Measurements from ENCODE around the gene CKAP5. TPM values are rescaled to one million over a fixed set of nuclear protein-coding genes. Genes with fewer than 3 reads are reported as not detected.

CKAP5 gene
- polyA plus RNA-seq, 1 of the 3 experiments (the other 2 are of a cell fraction) = 51.7 TPM

DNA sequence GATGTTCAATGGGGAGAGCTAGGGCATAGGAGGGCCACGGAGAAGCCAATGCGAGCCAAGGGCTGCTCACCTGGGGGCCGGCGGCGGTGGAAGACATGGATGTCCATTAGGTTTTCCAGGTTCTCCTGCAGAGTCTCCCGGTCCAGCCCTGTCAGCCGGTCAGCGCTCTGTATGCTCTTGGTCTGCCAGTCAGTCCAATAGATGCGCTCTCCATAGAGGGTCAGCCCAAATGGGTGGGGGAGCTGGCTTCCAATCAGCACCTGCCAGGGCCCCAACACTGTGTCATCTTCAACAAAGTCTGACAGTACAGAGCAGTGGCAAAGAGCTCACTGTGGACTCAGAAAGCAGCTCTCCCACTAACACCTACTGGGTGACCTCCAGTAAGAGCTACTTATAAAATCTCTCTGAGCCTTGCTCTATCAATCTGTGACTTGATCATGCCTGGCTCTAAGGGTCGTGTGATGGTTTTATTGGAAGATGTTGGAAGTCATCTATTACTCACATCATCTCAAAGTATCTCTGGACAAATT is 33.0 kb upstream of the CKAP5 start:
- WGBS (ENCODE audit: low lambda C conversion rate) = 90% methylated on average over 7 of the region's 10 CpGs
- no peak overlapping the region for H2AFZ ChIP-seq (ENCODE audit: low read depth)
- no peak overlapping the region for H3K27ac ChIP-seq (ENCODE audit: low read depth in 2 of 2, low read length in 1 of 2)
- H3K4me1 ChIP-seq (ENCODE audit: control insufficient read depth in 1 of 2, insufficient read depth in 2 of 2, low read depth in 1 of 2, low read length in 1 of 2) = peaks cover 0 to 6% of the 10 kb centered on the region in 2 experiments; a peak in 1 of 4 replicates
- DNase-seq = no peak
- H3K79me2 ChIP-seq (ENCODE audit: insufficient read depth) = no peaks in the 10 kb centered on the region
- no peaks in the 10 kb centered on the region for H3F3A ChIP-seq (replicated peaks; ENCODE audit: insufficient read depth)
- H3K36me3 ChIP-seq (replicated peaks in 1 of 2; ENCODE audit: control insufficient read depth in 1 of 2, insufficient read depth in 2 of 2, low read length in 1 of 2) = peaks cover 27 to 33% of the 10 kb centered on the region in 2 experiments
- H3K9me3 ChIP-seq = no peaks in the 10 kb centered on the region
- H3K9me2 ChIP-seq = no peaks in the 10 kb centered on the region
- no peak overlapping the region for H3K4me3 ChIP-seq (ENCODE audit: low read depth in 2 of 2, low read length in 1 of 2)
- TF ChIP-seq, protein P1, sequence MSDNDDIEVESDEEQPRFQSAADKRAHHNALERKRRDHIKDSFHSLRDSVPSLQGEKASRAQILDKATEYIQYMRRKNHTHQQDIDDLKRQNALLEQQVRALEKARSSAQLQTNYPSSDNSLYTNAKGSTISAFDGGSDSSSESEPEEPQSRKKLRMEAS (IDR thresholded peaks at IDR 0.05; ENCODE audit: low read depth) = no peak
- no peak for TF ChIP-seq SIN3A (IDR thresholded peaks at IDR 0.05; ENCODE audit: borderline replicate concordance, low read depth, low read length)
- no peaks in the 10 kb centered on the region for H3K27me3 ChIP-seq (ENCODE audit: insufficient read depth)
- H4K20me1 ChIP-seq (ENCODE audit: insufficient read depth) = no peaks in the 10 kb centered on the region
- ChIA-PET POLR2A (no interaction called here), CTCF (interaction anchor here (1.5 to 11.6 kb wide), 2 partner anchors 16 to 274 kb away, joined by 3 to 101 read pairs; no protein-coding TSS in a partner anchor)
- no peak overlapping the region for H3K4me2 ChIP-seq
- H3K9ac ChIP-seq = no peak overlapping the region

DNA sequence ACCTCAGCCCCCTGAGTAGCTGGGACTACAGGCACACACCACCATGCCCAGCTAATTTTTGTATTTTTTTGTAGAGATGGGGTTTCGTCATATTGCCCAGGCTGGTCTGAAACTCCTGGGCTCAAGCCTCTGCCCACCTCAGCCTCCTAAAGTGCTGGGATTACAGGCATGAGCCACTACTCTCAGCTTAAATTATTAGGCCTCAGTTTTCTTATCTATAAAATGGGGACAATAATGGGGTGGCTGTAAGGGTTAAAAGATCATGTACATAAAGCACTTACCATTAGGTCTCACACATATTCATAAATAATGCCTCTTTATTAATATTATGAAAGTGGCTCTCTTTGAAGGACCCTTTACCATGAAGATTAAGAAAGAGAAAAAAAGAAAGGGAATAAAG is 31.5 kb upstream of the CKAP5 start:
- no peak for TF ChIP-seq NRF1 (IDR thresholded peaks at IDR 0.05; ENCODE audit: low read depth, low read length)
- no peak for DNase-seq
- Histone ChIP-seq H3K9ac (no peak overlapping the region), H4K20me1 (ENCODE audit: insufficient read depth) (no peaks in the 10 kb centered on the region), H3K36me3 (replicated peaks in 1 of 2; ENCODE audit: control insufficient read depth in 1 of 2, insufficient read depth in 2 of 2, low read length in 1 of 2) (peaks cover 20 to 42% of the 10 kb centered on the region in 2 experiments), H3K4me2 (no peak overlapping the region), H3K4me1 (ENCODE audit: control insufficient read depth in 1 of 2, insufficient read depth in 2 of 2, low read depth in 1 of 2, low read length in 1 of 2) (peaks cover 0 to 6% of the 10 kb centered on the region in 2 experiments; a peak in 1 of 4 replicates), H3K27me3 (ENCODE audit: insufficient read depth) (no peaks in the 10 kb centered on the region), H2AFZ (ENCODE audit: low read depth) (no peak overlapping the region), H3K9me2 (no peaks in the 10 kb centered on the region), H3K79me2 (ENCODE audit: insufficient read depth) (no peaks in the 10 kb centered on the region), H3K27ac (ENCODE audit: low read depth in 2 of 2, low read length in 1 of 2) (no peak overlapping the region), H3F3A (replicated peaks; ENCODE audit: insufficient read depth) (no peaks in the 10 kb centered on the region), H3K9me3 (no peaks in the 10 kb centered on the region), H3K4me3 (ENCODE audit: low read depth in 2 of 2, low read length in 1 of 2) (no peak overlapping the region)
- CTCF ChIA-PET = interaction anchor here (0.9 to 3.4 kb wide), 4 partner anchors 13 to 283 kb away, joined by 3 to 17 read pairs (median 4); no protein-coding TSS in a partner anchor
- POLR2A ChIA-PET = no interaction called here
- WGBS (ENCODE audit: low lambda C conversion rate) = 100% methylated on average over 1 of the region's 1 CpG

DNA sequence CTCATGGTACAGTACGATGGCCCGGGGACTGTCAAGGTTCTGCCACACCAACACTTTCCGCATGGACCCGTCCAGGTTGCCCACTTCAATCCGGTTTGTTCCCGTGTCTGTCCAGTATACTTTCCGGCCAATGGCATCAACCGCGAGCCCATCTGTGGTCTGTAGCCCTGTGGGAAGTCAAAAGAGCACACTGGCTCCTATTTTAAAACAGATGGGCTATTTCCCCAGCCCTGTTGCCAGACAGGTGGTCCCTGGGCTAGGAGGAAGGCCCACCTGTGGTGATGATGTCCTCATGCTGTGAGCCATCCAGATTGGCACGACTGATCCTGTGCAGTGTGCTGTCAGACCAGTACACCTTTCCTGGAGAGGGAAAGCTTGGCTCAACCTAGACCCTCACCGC is 30.4 kb upstream of the CKAP5 start:
- no peak overlapping the region for H3K4me2 ChIP-seq
- H4K20me1 ChIP-seq (ENCODE audit: insufficient read depth) = no peaks in the 10 kb centered on the region
- no peaks in the 10 kb centered on the region for H3K79me2 ChIP-seq (ENCODE audit: insufficient read depth)
- H3K9me2 ChIP-seq = no peaks in the 10 kb centered on the region
- ChIA-PET POLR2A (no interaction called here), CTCF (interaction anchor here (1.6 to 3.4 kb wide), 2 partner anchors 12 to 276 kb away, joined by 3 to 17 read pairs; no protein-coding TSS in a partner anchor)
- H3K27me3 ChIP-seq (ENCODE audit: insufficient read depth) = no peaks in the 10 kb centered on the region
- no peak overlapping the region for H3K9ac ChIP-seq
- WGBS (ENCODE audit: low lambda C conversion rate) = 93% methylated on average over 11 of the region's 11 CpGs
- no peak for DNase-seq
- no peak overlapping the region for H3K27ac ChIP-seq (ENCODE audit: low read depth in 2 of 2, low read length in 1 of 2)
- no peak overlapping the region for H2AFZ ChIP-seq (ENCODE audit: low read depth)
- no peaks in the 10 kb centered on the region for H3K9me3 ChIP-seq
- no peak overlapping the region for H3K4me3 ChIP-seq (ENCODE audit: low read depth in 2 of 2, low read length in 1 of 2)
- peaks cover 0 to 2% of the 10 kb centered on the region in 2 experiments; a peak in 1 of 4 replicates for H3K4me1 ChIP-seq (ENCODE audit: control insufficient read depth in 1 of 2, insufficient read depth in 2 of 2, low read depth in 1 of 2, low read length in 1 of 2)
- H3F3A ChIP-seq (replicated peaks; ENCODE audit: insufficient read depth) = no peaks in the 10 kb centered on the region
- peaks cover 24 to 42% of the 10 kb centered on the region in 2 experiments for H3K36me3 ChIP-seq (replicated peaks in 1 of 2; ENCODE audit: control insufficient read depth in 1 of 2, insufficient read depth in 2 of 2, low read length in 1 of 2)
- TF ChIP-seq GABPA (IDR thresholded peaks at IDR 0.05; ENCODE audit: low read depth) (no peak), SIN3A (IDR thresholded peaks at IDR 0.05; ENCODE audit: borderline replicate concordance, low read depth, low read length) (no peak), JUND (IDR thresholded peaks at IDR 0.05) (no peak), NRF1 (IDR thresholded peaks at IDR 0.05; ENCODE audit: low read depth, low read length) (no peak), EP300 (IDR thresholded peaks at IDR 0.05; ENCODE audit: borderline replicate concordance in 1 of 2, low read depth in 1 of 2, low read length in 1 of 2) (no peak), TAF1 (IDR thresholded peaks at IDR 0.05; ENCODE audit: borderline replicate concordance, low read depth, low read length) (no peak), MXI1 (IDR thresholded peaks at IDR 0.05; ENCODE audit: low read depth, low read length) (no peak), SMC3 (IDR thresholded peaks at IDR 0.05; ENCODE audit: low read depth, low read length) (no peak), NFIC (IDR thresholded peaks at IDR 0.05; ENCODE audit: borderline replicate concordance) (no peak), FOSL2 (IDR thresholded peaks at IDR 0.05; ENCODE audit: borderline replicate concordance, low read depth) (no peak), TCF12 (IDR thresholded peaks at IDR 0.05) (no peak)
- TF ChIP-seq, protein P2, sequence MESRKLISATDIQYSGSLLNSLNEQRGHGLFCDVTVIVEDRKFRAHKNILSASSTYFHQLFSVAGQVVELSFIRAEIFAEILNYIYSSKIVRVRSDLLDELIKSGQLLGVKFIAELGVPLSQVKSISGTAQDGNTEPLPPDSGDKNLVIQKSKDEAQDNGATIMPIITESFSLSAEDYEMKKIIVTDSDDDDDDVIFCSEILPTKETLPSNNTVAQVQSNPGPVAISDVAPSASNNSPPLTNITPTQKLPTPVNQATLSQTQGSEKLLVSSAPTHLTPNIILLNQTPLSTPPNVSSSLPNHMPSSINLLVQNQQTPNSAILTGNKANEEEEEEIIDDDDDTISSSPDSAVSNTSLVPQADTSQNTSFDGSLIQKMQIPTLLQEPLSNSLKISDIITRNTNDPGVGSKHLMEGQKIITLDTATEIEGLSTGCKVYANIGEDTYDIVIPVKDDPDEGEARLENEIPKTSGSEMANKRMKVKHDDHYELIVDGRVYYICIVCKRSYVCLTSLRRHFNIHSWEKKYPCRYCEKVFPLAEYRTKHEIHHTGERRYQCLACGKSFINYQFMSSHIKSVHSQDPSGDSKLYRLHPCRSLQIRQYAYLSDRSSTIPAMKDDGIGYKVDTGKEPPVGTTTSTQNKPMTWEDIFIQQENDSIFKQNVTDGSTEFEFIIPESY (IDR thresholded peaks at IDR 0.05; ENCODE audit: borderline replicate concordance, low read depth) = no peak
- TF ChIP-seq, protein P3, sequence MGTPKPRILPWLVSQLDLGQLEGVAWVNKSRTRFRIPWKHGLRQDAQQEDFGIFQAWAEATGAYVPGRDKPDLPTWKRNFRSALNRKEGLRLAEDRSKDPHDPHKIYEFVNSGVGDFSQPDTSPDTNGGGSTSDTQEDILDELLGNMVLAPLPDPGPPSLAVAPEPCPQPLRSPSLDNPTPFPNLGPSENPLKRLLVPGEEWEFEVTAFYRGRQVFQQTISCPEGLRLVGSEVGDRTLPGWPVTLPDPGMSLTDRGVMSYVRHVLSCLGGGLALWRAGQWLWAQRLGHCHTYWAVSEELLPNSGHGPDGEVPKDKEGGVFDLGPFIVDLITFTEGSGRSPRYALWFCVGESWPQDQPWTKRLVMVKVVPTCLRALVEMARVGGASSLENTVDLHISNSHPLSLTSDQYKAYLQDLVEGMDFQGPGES (IDR thresholded peaks at IDR 0.05; ENCODE audit: low read depth, low read length) = no peak
- TF ChIP-seq, protein P4, sequence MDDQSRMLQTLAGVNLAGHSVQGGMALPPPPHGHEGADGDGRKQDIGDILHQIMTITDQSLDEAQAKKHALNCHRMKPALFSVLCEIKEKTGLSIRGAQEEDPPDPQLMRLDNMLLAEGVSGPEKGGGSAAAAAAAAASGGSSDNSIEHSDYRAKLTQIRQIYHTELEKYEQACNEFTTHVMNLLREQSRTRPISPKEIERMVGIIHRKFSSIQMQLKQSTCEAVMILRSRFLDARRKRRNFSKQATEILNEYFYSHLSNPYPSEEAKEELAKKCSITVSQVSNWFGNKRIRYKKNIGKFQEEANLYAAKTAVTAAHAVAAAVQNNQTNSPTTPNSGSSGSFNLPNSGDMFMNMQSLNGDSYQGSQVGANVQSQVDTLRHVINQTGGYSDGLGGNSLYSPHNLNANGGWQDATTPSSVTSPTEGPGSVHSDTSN (IDR thresholded peaks at IDR 0.05) = no peak
- TF ChIP-seq, protein P5, sequence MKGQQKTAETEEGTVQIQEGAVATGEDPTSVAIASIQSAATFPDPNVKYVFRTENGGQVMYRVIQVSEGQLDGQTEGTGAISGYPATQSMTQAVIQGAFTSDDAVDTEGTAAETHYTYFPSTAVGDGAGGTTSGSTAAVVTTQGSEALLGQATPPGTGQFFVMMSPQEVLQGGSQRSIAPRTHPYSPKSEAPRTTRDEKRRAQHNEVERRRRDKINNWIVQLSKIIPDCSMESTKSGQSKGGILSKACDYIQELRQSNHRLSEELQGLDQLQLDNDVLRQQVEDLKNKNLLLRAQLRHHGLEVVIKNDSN (IDR thresholded peaks at IDR 0.05; ENCODE audit: borderline replicate concordance, low read depth) = no peak

Data from SK-N-SH (cell line).